ENCODE results near the gene SUPT16H. TPM values are rescaled to one million over a fixed set of nuclear protein-coding genes. Genes with fewer than 3 reads are reported as not detected.

Gene SUPT16H
- total and polyA plus RNA-seq, 2 of the 8 experiments (the other 6 are each of a cell fraction or from before 2014, with no cell fraction given) = 138 to 201 TPM

- TF ChIP-seq ZNF274 (IDR thresholded peaks at IDR 0.05; ENCODE audit: borderline replicate concordance, extremely low read depth, low read length) (no peak), BCL11A (IDR thresholded peaks at IDR 0.05; ENCODE audit: low read depth in 2 of 2, low read length in 2 of 2) (no peak), CTCF (IDR thresholded peaks at IDR 0.05; ENCODE audit: control extremely low read depth in 1 of 3, insufficient read depth in 1 of 3, low read depth in 1 of 3, low read length in 3 of 3) (no peak), RBBP5 (IDR thresholded peaks at IDR 0.05; ENCODE audit: borderline replicate concordance, low read depth, low read length) (no peak), CTBP2 (IDR thresholded peaks at IDR 0.05; ENCODE audit: borderline replicate concordance, insufficient read depth, insufficient read length, low read length) (no peak), CBX5 (IDR thresholded peaks at IDR 0.05; ENCODE audit: low read depth, low read length) (no peak), POLR2AphosphoS5 (IDR thresholded peaks at IDR 0.05; ENCODE audit: low read depth, low read length) (no peak), BACH1 (IDR thresholded peaks at IDR 0.05; ENCODE audit: low read length) (no peak)
- TF ChIP-seq, protein P1, sequence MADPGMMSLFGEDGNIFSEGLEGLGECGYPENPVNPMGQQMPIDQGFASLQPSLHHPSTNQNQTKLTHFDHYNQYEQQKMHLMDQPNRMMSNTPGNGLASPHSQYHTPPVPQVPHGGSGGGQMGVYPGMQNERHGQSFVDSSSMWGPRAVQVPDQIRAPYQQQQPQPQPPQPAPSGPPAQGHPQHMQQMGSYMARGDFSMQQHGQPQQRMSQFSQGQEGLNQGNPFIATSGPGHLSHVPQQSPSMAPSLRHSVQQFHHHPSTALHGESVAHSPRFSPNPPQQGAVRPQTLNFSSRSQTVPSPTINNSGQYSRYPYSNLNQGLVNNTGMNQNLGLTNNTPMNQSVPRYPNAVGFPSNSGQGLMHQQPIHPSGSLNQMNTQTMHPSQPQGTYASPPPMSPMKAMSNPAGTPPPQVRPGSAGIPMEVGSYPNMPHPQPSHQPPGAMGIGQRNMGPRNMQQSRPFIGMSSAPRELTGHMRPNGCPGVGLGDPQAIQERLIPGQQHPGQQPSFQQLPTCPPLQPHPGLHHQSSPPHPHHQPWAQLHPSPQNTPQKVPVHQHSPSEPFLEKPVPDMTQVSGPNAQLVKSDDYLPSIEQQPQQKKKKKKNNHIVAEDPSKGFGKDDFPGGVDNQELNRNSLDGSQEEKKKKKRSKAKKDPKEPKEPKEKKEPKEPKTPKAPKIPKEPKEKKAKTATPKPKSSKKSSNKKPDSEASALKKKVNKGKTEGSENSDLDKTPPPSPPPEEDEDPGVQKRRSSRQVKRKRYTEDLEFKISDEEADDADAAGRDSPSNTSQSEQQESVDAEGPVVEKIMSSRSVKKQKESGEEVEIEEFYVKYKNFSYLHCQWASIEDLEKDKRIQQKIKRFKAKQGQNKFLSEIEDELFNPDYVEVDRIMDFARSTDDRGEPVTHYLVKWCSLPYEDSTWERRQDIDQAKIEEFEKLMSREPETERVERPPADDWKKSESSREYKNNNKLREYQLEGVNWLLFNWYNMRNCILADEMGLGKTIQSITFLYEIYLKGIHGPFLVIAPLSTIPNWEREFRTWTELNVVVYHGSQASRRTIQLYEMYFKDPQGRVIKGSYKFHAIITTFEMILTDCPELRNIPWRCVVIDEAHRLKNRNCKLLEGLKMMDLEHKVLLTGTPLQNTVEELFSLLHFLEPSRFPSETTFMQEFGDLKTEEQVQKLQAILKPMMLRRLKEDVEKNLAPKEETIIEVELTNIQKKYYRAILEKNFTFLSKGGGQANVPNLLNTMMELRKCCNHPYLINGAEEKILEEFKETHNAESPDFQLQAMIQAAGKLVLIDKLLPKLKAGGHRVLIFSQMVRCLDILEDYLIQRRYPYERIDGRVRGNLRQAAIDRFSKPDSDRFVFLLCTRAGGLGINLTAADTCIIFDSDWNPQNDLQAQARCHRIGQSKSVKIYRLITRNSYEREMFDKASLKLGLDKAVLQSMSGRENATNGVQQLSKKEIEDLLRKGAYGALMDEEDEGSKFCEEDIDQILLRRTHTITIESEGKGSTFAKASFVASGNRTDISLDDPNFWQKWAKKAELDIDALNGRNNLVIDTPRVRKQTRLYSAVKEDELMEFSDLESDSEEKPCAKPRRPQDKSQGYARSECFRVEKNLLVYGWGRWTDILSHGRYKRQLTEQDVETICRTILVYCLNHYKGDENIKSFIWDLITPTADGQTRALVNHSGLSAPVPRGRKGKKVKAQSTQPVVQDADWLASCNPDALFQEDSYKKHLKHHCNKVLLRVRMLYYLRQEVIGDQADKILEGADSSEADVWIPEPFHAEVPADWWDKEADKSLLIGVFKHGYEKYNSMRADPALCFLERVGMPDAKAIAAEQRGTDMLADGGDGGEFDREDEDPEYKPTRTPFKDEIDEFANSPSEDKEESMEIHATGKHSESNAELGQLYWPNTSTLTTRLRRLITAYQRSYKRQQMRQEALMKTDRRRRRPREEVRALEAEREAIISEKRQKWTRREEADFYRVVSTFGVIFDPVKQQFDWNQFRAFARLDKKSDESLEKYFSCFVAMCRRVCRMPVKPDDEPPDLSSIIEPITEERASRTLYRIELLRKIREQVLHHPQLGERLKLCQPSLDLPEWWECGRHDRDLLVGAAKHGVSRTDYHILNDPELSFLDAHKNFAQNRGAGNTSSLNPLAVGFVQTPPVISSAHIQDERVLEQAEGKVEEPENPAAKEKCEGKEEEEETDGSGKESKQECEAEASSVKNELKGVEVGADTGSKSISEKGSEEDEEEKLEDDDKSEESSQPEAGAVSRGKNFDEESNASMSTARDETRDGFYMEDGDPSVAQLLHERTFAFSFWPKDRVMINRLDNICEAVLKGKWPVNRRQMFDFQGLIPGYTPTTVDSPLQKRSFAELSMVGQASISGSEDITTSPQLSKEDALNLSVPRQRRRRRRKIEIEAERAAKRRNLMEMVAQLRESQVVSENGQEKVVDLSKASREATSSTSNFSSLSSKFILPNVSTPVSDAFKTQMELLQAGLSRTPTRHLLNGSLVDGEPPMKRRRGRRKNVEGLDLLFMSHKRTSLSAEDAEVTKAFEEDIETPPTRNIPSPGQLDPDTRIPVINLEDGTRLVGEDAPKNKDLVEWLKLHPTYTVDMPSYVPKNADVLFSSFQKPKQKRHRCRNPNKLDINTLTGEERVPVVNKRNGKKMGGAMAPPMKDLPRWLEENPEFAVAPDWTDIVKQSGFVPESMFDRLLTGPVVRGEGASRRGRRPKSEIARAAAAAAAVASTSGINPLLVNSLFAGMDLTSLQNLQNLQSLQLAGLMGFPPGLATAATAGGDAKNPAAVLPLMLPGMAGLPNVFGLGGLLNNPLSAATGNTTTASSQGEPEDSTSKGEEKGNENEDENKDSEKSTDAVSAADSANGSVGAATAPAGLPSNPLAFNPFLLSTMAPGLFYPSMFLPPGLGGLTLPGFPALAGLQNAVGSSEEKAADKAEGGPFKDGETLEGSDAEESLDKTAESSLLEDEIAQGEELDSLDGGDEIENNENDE (IDR thresholded peaks at IDR 0.05; ENCODE audit: insufficient replicate concordance, low read length) = no peak
Observed at GRCh38 chr14:21309956-21310355, 73.9 kb downstream of the SUPT16H start (continued).
